ENCODE data around the gene ZBTB25.

ZBTB25 gene

DNA sequence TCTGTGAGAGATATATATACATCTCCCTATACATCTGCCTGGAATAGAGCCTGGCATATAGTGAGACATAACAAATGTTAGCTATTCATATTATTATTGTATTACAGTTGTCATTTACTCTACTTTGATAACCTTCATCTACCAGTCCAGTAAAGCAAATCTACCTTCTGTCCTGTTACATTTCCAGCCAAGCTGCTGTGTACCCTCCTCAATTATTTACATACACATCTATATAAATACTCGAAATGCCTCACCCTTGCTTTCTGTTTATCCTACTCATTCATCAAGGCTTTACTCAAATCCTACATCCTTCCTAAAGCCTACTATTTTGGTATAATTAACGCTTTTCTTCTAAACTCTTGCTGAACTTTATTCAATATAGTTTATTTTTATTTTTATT lies 9.6 kb upstream of the ZBTB25 start:
- no peak for DNase-seq

DNA sequence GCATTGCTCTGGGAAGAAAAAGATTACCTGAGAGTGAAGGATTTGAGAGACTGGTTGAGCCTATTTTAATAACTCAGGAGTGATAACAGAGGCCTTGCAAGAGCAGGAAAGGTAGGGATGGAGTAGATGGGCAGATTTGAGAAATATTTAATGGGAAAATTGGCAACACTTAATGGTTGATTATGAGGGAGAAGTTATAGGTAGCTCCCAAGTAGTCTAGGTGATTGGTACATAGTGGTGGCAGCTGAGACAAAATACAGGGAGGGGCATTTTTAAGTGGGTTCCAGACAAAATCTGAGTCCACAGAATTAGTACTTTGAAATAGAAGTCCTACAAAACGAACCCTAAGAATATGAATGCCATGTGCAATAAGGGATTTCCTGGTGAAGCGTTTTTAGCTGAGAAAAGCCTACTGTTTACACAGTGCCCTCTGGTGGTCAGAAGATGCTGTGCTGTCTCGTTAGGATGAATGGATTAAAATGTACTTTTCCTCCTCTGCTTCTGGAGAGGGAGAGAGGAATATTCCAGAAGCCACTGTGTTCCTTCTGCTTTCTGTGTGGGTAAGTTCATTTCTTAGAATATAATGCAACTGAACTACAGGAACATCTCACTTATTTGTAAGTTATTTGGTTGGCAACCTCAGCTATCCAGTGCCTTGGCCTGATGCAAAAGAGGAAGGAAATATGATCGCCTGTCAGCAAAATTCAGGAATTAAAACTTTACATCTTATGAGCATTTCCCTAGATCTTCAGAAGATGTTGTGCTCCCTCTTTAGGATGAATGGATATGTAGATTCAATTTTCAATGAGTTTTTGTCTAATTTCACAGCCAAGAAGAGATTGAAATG lies 7.4 kb upstream of the ZBTB25 start:
- DNase-seq = peak; percentile 46 to 80

DNA sequence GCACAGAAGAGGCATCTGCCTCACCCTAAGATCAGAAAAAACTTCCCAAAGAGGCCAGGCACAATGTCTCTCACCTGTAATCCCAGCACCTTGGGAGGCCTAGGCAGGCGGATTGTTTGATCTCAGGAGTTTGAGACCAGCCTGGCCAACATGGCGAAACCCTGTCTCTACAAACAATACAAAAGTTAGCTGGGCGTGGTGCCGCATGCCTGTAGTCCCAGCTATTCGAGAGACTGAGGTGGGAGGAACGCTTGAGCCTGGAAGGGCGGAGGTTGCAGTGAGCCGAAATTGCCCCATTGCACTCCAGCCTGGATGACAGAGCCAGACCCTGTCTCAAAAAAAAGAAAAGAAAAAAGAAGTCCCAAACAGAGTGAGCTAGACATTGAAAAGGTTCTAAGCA lies 5.4 kb upstream of the ZBTB25 start:
- DNase-seq = no peak

DNA sequence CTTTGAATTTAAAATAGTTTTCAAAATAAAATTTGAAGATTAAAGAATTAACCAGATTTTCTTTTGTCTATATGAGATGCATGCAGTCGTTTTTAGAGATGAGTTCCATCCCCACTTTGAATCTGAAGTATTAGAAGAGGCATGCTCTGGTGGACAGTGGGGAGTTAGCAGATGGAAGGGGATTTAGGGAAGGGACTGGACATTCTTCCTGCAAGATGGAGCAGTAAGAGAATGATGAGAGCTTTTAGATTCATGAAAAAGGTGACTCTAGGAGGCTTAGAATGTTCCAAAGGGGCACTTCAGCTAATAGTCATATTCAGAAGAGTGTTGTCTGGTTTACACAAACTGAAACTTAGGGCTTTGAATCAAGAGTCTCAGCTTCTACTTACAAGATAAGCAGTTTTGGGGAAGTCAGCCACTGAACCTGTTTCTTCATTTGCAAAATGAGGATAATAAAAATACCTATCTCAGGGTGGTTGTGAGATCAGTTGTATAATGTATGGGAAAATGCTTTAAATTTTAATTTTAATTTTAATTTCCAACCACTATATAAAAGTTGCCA lies 4.7 kb upstream of the ZBTB25 start:
- DNase-seq = no peak

DNA sequence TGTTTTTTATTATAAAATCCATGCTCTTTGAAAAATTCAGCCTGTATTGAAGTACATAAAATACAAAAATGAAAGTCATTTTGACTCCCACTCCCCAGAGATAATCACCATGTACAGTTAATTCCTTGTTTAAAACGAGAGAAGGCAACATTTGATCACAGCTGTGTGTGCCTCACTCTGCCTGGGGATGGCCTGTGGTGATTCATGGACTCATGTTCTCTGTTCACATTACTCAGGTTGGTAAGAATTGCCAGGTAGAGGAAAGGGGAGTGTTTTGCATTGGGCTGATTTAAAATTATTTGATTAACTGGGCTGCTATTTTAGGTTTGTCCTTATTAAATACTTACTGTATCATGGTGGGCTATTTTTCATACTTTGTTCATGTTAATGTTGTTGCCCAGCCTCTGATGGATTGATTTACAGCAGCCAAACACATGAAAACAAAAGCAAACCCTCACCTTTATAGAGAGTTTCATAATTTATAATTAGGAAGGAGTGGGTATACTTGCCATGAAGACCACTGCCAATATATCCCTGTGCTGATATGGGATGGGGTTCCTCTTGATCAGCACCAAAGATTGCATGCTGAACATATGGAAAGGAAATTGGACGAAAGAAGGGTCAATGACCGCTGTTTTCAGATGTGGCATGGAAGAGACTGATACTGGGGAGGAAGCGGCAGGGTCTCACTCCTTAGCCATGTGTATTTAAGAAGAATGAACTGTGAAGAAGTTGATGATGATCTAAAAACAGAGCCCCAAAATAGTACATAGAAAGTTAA lies 3.9 kb upstream of the ZBTB25 start:
- DNase-seq = no peak

DNA sequence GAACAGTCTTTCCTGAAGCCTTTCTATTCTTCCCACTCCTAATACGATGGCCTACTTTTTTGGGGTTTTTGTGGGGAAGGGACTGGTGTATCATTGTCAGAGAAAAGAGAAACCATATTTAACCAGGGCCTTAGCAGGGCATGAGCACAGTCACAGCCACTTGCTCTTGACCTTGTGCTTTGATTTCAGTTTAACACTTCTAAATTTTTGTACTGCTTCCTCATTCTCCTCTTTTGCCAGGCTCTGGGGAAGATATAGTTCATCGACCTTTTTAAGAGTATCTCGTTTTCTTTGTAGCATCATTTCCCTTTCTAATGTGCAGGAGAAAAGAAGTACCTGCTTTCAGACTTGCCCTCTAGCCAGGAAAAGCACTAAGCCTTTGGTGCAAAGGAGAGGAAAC lies 3.1 kb upstream of the ZBTB25 start:
- DNase-seq = no peak

DNA sequence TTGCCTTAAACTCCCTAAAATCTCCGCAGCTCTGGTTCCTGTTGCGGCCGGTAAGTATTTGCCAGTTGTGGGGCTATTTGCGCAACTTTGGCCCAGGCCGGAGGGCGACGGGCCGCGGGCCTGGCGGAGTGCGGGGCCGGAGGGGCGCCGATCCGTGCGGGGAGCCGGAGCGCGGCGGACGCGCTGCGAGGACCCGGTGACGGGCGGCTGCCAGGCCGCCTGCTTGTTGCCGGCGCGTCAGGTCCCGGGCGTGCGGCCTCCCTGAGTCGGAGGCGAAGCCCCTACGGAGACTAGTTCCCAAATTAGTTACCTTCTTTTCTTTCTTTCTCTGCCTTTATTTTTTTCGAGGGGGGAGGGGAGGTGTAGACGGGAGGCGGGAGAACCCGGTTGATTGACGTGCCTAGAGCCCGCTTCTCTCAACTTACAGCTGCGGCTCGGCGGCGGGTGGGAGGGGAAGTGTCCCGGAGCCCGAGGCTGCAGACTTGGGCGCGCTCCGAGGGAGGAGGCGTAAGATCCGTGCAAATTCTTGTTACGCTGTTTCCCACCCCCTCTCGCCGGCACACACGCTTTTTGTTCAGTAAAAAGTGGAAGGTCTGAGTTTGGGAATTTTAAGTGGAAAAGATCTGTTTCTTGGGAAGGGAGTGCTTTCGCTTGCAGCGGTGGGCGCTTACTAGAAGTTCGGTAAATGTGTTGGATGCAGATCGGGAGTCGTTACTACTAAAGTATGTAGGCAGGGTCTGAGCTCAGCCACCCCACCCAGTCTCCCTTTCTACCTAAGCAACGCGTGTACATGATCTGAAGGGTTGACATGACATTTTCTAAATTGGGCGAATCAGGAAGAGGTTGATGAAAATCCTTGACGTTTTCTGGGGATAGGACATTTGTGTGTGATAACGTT lies 1.5 kb upstream of the ZBTB25 start:
- peak; percentile 75 to 84 for DNase-seq

DNA sequence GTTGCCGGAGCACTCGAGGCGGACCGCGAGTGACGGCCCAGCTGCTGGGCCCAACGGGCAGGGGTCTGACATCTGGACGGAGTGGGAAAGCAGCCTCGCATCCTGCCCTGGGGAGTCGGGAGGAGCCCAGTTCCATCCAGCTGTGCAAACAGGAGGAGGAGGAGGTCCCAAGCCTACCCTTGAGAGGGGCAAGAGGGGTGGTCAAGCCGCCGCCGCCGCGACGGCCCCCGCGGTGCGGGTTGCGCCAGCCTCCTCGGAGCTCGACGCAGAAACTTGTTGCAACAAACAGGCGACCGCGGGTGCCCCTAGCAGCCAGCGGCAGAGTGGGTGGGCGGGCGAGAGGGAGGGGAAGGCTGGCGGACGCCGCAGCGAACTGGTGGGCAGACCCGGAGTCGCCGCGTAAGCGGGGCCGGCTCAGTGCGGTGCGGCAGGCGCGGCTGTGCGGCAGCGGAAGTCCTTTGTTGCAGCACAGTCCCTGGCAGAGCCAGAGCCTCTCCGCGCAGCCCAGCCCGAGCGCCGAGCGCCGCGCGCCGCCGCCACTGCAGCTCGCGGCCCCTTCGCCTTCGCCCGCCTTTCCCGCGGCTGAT lies 765 bp upstream of the ZBTB25 start, which contains the start of gene ZBTB1:
TSS of gene ZBTB1 (plus strand) at position 461 of the 587 bp plus-strand sequence. CDS start 16,735 bp downstream, outside the sequence.
- DNase-seq = peak; percentile 58 to 78

DNA sequence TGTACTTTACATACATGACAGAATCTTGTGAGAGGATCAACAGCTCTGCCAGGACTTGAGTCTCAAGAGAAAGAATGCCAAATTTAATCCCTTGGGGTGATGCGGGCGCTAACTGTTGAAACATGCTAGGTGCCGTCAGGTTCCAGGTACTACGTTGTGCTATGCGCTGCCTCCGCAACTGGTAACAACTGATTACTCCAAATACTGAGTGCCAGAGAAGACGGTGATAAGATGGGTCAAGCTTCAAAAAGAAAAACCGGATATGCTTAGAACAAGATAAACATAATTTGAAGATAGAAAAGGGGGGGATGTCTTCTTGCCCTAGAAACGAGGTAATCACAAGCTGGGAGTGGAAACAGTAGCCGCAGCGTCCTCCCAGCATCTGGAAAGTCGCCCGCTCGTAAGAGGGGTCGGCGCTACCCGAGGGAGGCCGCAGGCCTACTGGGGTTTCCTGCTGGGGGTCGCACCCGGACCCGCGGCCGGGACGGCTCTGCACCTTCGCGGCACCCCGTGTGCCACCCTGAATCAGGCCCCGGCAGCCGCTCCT lies 678 bp downstream of the ZBTB25 start:
- DNase-seq = no peak

DNA sequence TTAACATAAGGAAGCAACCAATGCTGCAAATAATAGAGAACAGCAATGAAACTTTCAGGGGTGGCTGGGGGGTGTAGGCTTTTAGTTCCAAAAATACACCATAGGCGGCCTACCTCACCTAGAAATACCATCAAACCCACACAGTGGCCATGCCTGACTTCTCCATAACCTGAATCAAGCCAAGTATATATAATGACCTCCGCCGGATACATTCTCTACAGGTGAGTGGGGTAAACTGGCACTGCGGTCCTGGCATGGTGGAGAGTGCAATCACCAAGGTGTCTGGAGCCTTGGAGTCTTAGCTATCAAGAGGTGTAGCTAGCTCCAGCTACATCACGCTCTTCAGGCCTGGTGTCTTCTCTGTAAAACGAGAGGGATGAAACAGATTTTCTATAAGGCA lies 1.2 kb downstream of the ZBTB25 start:
- DNase-seq = no peak

DNA sequence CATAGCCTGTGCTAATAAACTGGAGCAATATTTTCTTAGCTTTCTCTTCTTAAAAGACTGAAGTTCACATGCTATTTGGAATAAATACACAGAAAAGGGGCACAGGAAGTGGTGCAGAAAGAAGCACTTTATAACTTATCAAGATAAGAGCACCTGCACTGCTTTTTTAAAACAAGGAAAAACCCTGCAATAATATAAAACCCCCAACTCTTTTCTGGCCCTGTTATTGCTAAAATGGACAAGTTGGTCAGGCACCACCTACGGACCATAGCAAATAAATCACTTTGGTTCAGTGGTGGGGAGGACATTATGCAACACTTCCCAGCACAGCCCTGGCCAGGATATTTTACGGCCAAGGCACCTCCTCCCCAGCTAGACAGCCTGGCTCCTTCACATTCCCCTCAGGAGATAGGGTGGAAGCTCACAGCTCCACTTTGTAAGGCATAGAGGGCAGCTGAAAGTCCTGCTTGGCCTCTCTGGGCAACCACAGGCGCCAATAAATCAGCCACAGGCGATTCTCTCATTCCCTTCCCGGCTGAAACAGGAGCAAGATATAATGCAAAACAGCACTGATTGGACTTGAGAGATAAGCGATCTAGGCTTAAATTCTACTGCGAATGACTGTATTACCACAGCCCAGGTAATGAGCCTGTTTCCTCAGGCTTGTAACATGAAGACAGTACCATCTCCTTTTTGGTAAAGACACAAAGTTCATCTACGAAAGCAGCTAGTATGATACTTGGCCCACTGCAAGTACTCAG lies 2.0 kb downstream of the ZBTB25 start:
- DNase-seq = no peak

DNA sequence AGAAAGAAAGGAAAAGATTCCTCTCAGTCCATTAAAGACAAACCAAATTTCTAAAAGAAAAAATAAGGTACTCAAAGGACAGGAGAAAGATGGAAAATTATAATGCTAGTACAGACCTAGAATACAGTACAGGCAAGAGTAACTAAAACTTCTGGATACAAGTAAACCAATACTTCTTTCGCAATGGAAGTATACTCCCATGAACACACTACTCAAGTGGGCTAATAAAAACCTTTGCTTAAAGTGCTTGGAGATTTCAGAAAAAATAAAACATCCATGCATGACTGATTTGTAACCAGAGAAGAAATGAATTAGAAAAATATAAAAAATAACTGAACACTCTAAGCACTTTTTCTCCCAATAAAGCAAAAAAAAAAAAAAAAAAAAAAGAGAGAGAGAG lies 3.5 kb downstream of the ZBTB25 start:
- DNase-seq = no peak

DNA sequence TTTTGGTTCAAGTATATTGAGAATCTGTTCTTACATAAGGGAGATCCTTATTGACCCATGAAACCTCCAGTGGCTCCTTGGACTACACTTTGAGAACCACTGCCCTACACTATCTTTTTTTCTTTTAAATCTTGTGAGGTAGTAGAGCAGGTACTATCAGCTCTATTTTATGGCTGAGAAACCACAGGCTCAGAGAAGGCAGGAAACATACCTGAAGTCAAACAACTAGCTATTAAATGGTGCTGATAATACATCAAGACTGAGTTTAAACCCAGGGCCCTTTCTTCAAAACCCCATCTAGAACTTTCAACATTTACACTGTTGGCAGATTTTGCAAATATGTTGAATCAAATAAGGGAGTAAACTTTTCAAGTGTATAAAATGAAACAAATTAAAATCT lies 6.9 kb downstream of the ZBTB25 start:
- no peak for DNase-seq

DNA sequence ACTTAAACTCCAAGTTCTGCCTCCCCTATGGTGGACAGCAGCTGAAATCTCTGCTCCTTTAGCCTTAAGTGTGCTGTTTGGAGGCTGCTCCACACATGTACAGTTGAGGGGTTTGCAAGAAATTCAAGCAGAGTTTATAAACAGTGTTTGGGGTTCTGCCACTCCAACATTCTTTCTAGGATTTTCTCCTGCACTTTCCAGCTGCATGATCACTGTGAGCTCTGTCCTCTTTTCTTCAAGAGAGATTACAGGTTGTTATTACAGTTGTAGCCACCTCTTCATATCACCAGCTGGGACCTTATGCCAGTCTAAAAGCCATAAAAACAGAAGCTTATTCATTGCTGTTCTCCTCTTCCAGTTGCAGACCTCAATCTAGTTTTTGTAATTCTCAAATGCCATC lies 8.4 kb downstream of the ZBTB25 start:
- no peak for DNase-seq

DNA sequence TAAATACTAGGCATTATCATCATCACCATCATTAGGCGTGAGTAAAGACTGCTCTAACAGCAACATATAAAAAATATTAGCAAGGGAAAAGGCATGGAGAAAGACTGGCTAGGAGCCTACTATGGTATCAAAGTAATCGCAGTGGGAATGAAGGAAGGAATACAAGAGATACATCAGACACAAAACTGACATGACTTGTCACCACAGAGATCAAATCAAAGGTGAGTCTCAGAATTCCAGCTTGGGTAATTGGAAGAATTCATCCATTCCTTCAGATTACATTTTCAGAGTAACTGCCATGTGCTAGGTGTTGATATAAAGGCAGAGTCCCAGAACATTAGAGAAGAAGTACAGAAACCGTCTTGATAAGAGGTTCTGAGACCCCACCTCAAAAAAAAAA lies 10.2 kb downstream of the ZBTB25 start:
- DNase-seq = no peak

DNA sequence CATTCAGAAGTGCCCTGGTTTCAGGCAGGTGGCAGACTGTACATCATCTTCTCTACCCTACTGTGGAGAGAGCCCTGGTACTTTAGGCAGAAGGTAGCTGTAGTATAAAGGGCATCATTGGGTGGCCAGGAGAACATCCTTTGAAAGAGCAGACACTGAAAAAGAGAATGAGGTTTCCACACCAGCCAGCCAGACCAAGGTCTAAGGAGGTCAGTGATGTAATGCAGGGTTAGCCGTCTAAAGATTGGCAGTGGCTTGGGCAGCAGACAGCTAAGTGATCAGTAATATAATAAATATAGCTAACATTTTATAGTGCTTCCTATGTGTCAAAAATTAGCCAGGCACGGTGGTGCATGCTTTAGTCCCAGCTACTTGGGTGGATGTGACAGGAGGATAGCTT lies 12.0 kb downstream of the ZBTB25 start:
- no peak for DNase-seq

DNA sequence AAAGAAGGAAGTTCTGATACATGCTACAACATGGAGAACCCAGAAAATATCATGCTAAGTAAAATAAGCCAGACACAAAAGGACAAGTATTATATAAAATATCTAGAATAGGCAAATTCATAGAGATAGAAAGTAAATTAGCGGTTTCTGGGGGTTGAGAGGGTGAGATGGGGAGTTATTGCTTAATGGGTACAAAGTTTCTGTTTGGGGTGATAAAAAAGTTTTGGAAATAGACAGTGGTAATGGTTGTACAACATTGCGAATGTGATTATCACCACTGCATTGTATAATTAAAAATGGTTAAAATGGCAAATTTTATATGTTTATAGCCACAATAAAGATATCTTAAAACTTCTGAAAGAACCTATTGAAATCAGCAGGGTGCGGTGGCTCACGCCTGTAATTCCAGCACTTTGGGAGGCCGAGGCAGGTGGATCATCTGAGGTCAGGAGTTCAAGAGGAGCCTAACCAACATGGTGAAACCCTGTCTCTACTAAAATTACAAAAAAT lies 15.0 kb downstream of the ZBTB25 start:
- no peak for DNase-seq

DNA sequence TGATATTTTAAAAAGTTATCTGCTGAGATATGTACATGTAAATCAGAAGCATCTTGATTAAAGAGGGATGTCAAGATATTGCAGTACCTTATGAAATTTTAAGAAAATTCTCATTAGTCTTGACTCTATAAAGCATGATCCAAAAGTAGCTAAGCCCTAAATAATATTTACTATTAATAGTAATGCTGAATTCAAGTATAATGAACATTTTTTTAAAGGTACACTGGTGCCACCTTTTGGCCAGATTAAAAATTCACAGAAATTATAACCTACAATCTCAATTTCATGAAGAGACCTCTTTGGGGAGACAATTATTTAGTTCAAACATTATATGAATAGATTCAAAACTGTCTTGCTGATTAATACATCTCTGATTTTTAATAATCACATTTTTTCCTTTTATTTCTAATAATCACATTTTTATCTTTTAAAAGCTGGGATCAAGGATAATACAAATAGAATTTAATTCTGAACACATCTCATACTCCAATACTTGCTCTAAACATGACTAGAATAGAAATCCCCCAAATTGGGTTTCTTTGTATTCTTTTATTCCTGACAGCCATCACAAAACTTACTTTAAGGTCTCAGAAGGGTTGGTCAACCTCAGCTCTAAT lies 24.9 kb downstream of the ZBTB25 start:
- peak in 1 of 2 donors; percentile 37 for DNase-seq

DNA sequence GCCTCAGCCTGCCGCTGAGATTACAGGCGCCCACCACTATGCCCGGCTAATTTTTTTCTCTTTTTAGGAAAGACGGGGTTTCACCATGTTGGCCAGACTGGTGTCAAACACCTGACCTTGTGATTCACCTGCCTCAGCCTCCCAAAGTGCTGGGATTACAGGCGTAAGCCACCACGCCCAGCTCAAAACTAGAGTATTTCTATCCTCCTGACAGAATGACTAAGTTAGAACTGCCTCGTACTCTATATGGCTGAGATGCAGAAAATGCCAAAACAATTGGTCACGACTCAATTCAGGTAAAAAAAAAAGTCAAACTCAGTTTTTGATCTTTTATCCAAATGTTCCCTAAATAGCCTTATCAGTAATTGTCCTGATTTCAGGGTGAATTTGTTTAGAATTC lies 27.2 kb downstream of the ZBTB25 start:
- no peak for DNase-seq

DNA sequence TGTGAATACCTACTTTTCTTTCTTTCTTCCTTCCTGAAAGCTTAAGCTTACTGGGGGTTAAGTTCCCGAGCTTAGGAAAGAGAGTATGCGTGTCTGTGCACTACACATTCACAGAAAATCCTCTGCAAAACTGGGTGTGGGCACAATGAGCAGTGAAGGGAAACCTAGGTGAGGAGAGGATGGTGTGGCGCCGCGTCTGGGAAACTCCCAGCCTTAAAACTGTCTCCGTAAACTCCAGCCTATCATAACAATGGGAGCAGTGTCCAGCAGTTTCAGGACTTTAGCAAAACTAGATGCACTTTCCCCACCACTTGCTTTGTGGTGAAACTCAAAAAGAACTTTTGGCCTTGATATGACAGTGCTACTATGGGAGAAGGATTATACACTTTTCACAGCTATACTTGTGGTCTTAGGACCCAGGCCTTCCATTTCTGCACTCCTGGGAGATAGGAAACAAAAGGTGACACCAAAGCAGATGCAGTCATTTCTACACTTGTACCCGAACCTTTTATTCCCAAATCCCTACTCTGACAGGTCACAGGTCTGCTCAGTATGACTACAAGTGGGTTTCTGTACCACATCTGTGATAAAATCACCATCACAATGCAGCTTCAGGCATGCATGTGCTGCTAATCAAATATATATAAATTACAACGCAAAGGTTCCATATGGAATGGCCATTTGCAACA lies 27.9 kb downstream of the ZBTB25 start:
- DNase-seq = no peak
